ENCODE measurements around the gene DEFB124.

DEFB124 gene

DNA sequence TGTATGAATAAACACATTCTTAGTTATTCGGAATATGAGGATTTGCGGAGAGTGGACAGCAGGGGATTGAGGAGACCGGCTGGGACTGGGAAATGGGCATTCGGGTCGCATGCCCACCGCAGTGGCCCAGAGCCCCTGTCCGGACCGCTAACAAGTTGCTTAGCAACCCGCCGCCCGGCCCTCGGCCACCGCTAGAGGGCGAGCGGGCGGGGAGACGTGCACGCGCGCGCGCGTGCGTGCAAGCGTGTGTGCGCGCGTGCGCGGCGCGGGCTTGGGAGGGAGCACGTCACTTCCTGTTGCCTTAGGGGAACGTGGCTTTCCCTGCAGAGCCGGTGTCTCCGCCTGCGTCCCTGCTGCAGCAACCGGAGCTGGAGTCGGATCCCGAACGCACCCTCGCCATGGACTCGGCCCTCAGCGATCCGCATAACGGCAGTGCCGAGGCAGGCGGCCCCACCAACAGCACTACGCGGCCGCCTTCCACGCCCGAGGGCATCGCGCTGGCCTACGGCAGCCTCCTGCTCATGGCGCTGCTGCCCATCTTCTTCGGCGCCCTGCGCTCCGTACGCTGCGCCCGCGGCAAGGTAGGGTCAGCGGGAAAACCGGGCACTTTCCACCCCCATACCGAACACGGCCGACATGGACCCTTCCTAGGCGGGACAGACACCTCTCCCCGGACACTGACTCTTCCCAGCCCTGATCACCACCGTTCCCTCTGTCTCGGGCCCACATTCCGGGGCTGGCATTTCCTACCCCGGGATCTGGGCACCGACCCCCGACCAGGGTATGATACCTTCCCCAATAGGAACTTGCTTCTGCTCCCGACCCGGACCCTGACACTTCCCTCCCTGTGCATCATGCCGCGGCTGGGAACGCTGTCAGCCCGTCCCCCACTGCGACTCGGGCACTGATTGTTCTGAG is 39.5 kb upstream of the DEFB124 start, which contains the start of gene HM13 (continued):
- TF ChIP-seq, protein P1, sequence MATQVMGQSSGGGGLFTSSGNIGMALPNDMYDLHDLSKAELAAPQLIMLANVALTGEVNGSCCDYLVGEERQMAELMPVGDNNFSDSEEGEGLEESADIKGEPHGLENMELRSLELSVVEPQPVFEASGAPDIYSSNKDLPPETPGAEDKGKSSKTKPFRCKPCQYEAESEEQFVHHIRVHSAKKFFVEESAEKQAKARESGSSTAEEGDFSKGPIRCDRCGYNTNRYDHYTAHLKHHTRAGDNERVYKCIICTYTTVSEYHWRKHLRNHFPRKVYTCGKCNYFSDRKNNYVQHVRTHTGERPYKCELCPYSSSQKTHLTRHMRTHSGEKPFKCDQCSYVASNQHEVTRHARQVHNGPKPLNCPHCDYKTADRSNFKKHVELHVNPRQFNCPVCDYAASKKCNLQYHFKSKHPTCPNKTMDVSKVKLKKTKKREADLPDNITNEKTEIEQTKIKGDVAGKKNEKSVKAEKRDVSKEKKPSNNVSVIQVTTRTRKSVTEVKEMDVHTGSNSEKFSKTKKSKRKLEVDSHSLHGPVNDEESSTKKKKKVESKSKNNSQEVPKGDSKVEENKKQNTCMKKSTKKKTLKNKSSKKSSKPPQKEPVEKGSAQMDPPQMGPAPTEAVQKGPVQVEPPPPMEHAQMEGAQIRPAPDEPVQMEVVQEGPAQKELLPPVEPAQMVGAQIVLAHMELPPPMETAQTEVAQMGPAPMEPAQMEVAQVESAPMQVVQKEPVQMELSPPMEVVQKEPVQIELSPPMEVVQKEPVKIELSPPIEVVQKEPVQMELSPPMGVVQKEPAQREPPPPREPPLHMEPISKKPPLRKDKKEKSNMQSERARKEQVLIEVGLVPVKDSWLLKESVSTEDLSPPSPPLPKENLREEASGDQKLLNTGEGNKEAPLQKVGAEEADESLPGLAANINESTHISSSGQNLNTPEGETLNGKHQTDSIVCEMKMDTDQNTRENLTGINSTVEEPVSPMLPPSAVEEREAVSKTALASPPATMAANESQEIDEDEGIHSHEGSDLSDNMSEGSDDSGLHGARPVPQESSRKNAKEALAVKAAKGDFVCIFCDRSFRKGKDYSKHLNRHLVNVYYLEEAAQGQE (tag by site-specific recombination; IDR thresholded peaks at IDR 0.05), result no peak
- TF ChIP-seq KLF1 (tag by site-specific recombination; IDR thresholded peaks at IDR 0.05) (peak; percentile 95), ZNF529 (tag by site-specific recombination; IDR thresholded peaks at IDR 0.05; ENCODE audit: insufficient replicate concordance) (no peak), HOXD13 (CRISPR knock-in tag; IDR thresholded peaks at IDR 0.05; ENCODE audit: borderline replicate concordance) (peak; percentile 27; the same call in 1 of the 2 replicates), PRDM1 (tag by site-specific recombination; IDR thresholded peaks at IDR 0.05) (peak; percentile 81), SP3 (tag by site-specific recombination; IDR thresholded peaks at IDR 0.05) (no peak), ZNF837 (tag by site-specific recombination; IDR thresholded peaks at IDR 0.05) (no peak), ZNF155 (tag by site-specific recombination; IDR thresholded peaks at IDR 0.05) (no peak), ZNF335 (tag by site-specific recombination; conservative IDR thresholded peaks at IDR 0.05) (peak; percentile 98), ZSCAN30 (tag by site-specific recombination; IDR thresholded peaks at IDR 0.05) (peak; percentile 52), TCF7L2 (IDR thresholded peaks at IDR 0.05; ENCODE audit: borderline replicate concordance, low read depth, low read length) (no peak), ZNF2 (tag by site-specific recombination; IDR thresholded peaks at IDR 0.05) (peak; percentile 74), ZNF791 (tag by site-specific recombination; IDR thresholded peaks at IDR 0.05) (no peak), BCL11B (tag by site-specific recombination; IDR thresholded peaks at IDR 0.05; ENCODE audit: low read depth) (no peak)
- TF ChIP-seq, protein P2, sequence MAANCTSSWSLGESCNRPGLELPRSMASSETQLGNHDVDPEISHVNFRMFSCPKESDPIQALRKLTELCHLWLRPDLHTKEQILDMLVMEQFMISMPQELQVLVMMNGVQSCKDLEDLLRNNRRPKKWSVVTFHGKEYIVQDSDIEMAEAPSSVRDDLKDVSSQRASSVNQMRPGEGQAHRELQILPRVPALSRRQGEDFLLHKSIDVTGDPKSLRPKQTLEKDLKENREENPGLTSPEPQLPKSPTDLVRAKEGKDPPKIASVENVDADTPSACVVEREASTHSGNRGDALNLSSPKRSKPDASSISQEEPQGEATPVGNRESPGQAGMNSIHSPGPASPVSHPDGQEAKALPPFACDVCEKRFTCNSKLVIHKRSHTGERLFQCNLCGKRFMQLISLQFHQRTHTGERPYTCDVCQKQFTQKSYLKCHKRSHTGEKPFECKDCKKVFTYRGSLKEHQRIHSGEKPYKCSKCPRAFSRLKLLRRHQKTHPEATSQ (tag by site-specific recombination; IDR thresholded peaks at IDR 0.05), result peak; percentile 76; the same call in 1 of the 2 replicates
- TF ChIP-seq, protein P3, sequence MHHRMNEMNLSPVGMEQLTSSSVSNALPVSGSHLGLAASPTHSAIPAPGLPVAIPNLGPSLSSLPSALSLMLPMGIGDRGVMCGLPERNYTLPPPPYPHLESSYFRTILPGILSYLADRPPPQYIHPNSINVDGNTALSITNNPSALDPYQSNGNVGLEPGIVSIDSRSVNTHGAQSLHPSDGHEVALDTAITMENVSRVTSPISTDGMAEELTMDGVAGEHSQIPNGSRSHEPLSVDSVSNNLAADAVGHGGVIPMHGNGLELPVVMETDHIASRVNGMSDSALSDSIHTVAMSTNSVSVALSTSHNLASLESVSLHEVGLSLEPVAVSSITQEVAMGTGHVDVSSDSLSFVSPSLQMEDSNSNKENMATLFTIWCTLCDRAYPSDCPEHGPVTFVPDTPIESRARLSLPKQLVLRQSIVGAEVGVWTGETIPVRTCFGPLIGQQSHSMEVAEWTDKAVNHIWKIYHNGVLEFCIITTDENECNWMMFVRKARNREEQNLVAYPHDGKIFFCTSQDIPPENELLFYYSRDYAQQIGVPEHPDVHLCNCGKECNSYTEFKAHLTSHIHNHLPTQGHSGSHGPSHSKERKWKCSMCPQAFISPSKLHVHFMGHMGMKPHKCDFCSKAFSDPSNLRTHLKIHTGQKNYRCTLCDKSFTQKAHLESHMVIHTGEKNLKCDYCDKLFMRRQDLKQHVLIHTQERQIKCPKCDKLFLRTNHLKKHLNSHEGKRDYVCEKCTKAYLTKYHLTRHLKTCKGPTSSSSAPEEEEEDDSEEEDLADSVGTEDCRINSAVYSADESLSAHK (tag by site-specific recombination; IDR thresholded peaks at IDR 0.05), result 0 out of 2 replicates have a peak, but pooled peaks have one; percentile 31
- TF ChIP-seq, protein P4, sequence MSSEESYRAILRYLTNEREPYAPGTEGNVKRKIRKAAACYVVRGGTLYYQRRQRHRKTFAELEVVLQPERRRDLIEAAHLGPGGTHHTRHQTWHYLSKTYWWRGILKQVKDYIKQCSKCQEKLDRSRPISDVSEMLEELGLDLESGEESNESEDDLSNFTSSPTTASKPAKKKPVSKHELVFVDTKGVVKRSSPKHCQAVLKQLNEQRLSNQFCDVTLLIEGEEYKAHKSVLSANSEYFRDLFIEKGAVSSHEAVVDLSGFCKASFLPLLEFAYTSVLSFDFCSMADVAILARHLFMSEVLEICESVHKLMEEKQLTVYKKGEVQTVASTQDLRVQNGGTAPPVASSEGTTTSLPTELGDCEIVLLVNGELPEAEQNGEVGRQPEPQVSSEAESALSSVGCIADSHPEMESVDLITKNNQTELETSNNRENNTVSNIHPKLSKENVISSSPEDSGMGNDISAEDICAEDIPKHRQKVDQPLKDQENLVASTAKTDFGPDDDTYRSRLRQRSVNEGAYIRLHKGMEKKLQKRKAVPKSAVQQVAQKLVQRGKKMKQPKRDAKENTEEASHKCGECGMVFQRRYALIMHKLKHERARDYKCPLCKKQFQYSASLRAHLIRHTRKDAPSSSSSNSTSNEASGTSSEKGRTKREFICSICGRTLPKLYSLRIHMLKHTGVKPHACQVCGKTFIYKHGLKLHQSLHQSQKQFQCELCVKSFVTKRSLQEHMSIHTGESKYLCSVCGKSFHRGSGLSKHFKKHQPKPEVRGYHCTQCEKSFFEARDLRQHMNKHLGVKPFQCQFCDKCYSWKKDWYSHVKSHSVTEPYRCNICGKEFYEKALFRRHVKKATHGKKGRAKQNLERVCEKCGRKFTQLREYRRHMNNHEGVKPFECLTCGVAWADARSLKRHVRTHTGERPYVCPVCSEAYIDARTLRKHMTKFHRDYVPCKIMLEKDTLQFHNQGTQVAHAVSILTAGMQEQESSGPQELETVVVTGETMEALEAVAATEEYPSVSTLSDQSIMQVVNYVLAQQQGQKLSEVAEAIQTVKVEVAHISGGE (tag by site-specific recombination; conservative IDR thresholded peaks at IDR 0.05; ENCODE audit: low read depth), result peak; percentile 89
- TF ChIP-seq, protein P5, sequence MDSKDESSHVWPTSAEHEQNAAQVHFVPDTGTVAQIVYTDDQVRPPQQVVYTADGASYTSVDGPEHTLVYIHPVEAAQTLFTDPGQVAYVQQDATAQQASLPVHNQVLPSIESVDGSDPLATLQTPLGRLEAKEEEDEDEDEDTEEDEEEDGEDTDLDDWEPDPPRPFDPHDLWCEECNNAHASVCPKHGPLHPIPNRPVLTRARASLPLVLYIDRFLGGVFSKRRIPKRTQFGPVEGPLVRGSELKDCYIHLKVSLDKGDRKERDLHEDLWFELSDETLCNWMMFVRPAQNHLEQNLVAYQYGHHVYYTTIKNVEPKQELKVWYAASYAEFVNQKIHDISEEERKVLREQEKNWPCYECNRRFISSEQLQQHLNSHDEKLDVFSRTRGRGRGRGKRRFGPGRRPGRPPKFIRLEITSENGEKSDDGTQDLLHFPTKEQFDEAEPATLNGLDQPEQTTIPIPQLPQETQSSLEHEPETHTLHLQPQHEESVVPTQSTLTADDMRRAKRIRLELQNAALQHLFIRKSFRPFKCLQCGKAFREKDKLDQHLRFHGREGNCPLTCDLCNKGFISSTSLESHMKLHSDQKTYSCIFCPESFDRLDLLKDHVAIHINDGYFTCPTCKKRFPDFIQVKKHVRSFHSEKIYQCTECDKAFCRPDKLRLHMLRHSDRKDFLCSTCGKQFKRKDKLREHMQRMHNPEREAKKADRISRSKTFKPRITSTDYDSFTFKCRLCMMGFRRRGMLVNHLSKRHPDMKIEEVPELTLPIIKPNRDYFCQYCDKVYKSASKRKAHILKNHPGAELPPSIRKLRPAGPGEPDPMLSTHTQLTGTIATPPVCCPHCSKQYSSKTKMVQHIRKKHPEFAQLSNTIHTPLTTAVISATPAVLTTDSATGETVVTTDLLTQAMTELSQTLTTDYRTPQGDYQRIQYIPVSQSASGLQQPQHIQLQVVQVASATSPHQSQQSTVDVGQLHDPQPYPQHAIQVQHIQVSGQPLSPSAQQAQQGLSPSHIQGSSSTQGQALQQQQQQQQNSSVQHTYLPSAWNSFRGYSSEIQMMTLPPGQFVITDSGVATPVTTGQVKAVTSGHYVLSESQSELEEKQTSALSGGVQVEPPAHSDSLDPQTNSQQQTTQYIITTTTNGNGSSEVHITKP (tag by site-specific recombination; IDR thresholded peaks at IDR 0.05), result peak; percentile 74
- TF ChIP-seq, protein P6, sequence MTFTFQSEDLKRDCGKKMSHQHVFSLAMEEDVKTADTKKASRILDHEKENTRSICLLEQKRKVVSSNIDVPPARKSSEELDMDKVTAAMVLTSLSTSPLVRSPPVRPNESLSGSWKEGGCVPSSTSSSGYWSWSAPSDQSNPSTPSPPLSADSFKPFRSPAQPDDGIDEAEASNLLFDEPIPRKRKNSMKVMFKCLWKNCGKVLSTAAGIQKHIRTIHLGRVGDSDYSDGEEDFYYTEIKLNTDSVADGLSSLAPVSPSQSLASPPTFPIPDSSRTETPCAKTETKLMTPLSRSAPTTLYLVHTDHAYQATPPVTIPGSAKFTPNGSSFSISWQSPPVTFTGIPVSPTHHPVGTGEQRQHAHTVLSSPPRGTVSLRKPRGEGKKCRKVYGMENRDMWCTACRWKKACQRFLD (tag by site-specific recombination; IDR thresholded peaks at IDR 0.05), result no peak
- TF ChIP-seq, protein P7, sequence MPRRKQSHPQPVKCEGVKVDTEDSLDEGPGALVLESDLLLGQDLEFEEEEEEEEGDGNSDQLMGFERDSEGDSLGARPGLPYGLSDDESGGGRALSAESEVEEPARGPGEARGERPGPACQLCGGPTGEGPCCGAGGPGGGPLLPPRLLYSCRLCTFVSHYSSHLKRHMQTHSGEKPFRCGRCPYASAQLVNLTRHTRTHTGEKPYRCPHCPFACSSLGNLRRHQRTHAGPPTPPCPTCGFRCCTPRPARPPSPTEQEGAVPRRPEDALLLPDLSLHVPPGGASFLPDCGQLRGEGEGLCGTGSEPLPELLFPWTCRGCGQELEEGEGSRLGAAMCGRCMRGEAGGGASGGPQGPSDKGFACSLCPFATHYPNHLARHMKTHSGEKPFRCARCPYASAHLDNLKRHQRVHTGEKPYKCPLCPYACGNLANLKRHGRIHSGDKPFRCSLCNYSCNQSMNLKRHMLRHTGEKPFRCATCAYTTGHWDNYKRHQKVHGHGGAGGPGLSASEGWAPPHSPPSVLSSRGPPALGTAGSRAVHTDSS (tag by site-specific recombination; IDR thresholded peaks at IDR 0.05), result no peak
